Measurements from ENCODE around the gene LRP3. TPM values are rescaled to one million over a fixed set of nuclear protein-coding genes. Genes with fewer than 3 reads are reported as not detected.

Gene LRP3
- total and polyA plus RNA-seq, 3 donors from 2014 or later = 21.8 to 50.9 (median 29.3) TPM

DNA sequence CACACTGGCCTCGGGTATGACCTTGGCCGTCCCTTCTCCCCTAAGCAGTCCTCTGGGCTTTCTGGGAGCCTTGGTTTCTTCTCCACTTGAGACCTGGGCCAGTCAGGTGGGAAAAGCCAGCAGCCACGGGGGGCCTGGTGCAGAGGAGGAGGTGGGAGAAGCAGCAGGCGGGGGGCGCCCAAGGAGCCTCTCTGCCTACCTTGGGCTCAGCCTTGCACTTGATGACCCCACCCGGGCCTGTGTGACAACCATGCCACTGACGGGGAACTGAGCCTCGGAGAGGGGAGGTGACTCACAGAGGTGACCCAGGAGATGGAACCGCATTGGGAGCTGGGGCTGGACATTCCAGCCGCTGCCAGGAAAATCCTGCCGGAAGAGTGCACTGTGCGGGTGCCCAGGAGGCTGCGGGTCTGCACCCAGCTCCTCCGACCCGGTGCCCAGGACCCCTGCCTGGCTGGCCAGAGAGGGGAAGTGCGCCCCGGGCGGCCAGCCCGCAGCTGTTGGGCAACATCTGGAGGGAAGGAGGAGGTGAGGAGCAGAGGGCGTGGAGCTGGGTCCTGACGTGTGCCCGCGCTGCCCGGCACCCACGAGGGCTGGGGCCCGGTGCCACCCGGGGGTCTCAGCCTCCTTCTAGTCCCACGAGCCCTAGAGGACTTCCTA, 55.0 kb downstream of the LRP3 start:
- TF ChIP-seq, protein P1, sequence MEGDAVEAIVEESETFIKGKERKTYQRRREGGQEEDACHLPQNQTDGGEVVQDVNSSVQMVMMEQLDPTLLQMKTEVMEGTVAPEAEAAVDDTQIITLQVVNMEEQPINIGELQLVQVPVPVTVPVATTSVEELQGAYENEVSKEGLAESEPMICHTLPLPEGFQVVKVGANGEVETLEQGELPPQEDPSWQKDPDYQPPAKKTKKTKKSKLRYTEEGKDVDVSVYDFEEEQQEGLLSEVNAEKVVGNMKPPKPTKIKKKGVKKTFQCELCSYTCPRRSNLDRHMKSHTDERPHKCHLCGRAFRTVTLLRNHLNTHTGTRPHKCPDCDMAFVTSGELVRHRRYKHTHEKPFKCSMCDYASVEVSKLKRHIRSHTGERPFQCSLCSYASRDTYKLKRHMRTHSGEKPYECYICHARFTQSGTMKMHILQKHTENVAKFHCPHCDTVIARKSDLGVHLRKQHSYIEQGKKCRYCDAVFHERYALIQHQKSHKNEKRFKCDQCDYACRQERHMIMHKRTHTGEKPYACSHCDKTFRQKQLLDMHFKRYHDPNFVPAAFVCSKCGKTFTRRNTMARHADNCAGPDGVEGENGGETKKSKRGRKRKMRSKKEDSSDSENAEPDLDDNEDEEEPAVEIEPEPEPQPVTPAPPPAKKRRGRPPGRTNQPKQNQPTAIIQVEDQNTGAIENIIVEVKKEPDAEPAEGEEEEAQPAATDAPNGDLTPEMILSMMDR (IDR thresholded peaks at IDR 0.05) = no peak
- TF ChIP-seq POLR2A (IDR thresholded peaks at IDR 0.05) = no peak
- intact Hi-C loops (cut with DNase I; ENCODE audit: low total_unique reads) = no loop called here
- no peaks in the 10 kb centered on the region for H3K36me3 ChIP-seq (ENCODE audit: low read depth, missing control alignments)
- no peak overlapping the region for H3K27ac ChIP-seq
- H3K4me1 ChIP-seq = no peaks in the 10 kb centered on the region
- no peak for DNase-seq
- no peaks in the 10 kb centered on the region for H3K9me3 ChIP-seq
- H3K27me3 ChIP-seq = no peaks in the 10 kb centered on the region
- no peak overlapping the region for H3K4me3 ChIP-seq
- 67 to 69% methylated on average over 10 to 24 of the region's 28 CpGs for WGBS, 2 donors

- no peaks in the 10 kb centered on the region for H3K4me1 ChIP-seq
- no peak overlapping the region for H3K27ac ChIP-seq
- no peaks in the 10 kb centered on the region for H3K9me3 ChIP-seq
- no peak overlapping the region for H3K4me3 ChIP-seq
- H3K36me3 ChIP-seq (ENCODE audit: low read depth, missing control alignments) = no peaks in the 10 kb centered on the region
- WGBS, 2 donors = 90 to 92% methylated on average over 3 of the region's 3 CpGs
- no peaks in the 10 kb centered on the region for H3K27me3 ChIP-seq
- intact Hi-C loops (cut with DNase I; ENCODE audit: low total_unique reads) = no loop called here
- no peak for DNase-seq
- TF ChIP-seq, protein P1 (IDR thresholded peaks at IDR 0.05) = no peak
- TF ChIP-seq POLR2A (IDR thresholded peaks at IDR 0.05) = no peak
These were observed 55.7 kb downstream of the LRP3 start for GRCh38 chr19:33249740-33250366.

GRCh38 chr19:33250500-33250899, 56.4 kb downstream of the LRP3 start:
- intact Hi-C loops (cut with DNase I; ENCODE audit: low total_unique reads) = no loop called here
- Histone ChIP-seq H3K27ac (no peak overlapping the region), H3K36me3 (ENCODE audit: low read depth, missing control alignments) (no peaks in the 10 kb centered on the region), H3K9me3 (no peaks in the 10 kb centered on the region), H3K4me1 (no peaks in the 10 kb centered on the region), H3K4me3 (no peak overlapping the region), H3K27me3 (no peaks in the 10 kb centered on the region)
- WGBS, 2 donors = 83 to 92% methylated on average over 1 of the region's 1 CpG
- DNase-seq = no peak
- TF ChIP-seq, protein P1 (IDR thresholded peaks at IDR 0.05) = no peak
- TF ChIP-seq POLR2A (IDR thresholded peaks at IDR 0.05) = no peak

DNA sequence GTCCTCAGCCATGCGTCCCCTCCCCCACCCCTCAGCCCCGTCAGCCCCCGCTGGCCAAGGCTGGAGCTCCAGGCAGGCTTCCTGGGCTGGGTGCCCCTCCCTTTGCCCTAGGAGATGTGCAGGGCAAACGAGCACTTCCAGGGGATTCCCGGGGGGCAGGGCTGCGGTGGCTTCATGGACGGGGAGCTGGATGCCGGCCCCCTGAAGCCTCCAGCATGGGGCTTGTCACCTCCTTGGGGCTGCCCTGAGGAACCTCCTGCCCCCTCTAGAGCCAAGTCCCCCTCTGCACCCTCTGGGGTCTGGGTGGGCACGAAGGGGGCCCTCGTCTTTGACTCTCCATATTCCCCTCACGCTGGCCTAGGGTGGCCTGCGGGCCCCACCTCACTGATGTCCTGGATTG, 56.9 kb downstream of the LRP3 start:
- WGBS, 2 donors = 64% methylated on average over 12 of the region's 12 CpGs; no CpG with 5 or more reads in 1 of the 2 donors
- H3K27ac ChIP-seq = no peak overlapping the region
- H3K36me3 ChIP-seq (ENCODE audit: low read depth, missing control alignments) = no peaks in the 10 kb centered on the region
- TF ChIP-seq, protein P1 (IDR thresholded peaks at IDR 0.05) = no peak
- TF ChIP-seq POLR2A (IDR thresholded peaks at IDR 0.05) = no peak
- intact Hi-C loops (cut with DNase I; ENCODE audit: low total_unique reads) = no loop called here
- no peaks in the 10 kb centered on the region for H3K4me1 ChIP-seq
- no peaks in the 10 kb centered on the region for H3K9me3 ChIP-seq
- H3K4me3 ChIP-seq = no peak overlapping the region
- no peaks in the 10 kb centered on the region for H3K27me3 ChIP-seq
- DNase-seq = no peak
